Fibroblast of mammary gland (primary cell): Measurements from ENCODE around the gene PRSS57.

Source experiments
- DNase-seq: peaks from one replicate; pipeline ENCODE4 v3.0.0-alpha.2; 2010; ENCODE audit warnings: low read depth
- H3K4me3 ChIP-seq: 2 replicates; pipeline ENCODE4 v1.5.1; 2011; ENCODE audit warnings: low read depth, mild to moderate bottlenecking, low read length, moderate library complexity; ENCODE audit not compliant: control insufficient read depth
- TF ChIP-seq, protein P1 (sequence below): conservative IDR thresholded peaks from 2 replicates; pipeline ENCODE4 v1.5.1; 2011; ENCODE audit warnings: low read depth, low read length, inconsistent platforms; ENCODE audit not compliant: control insufficient read depth, insufficient read depth

The PRSS57 gene

DNA sequence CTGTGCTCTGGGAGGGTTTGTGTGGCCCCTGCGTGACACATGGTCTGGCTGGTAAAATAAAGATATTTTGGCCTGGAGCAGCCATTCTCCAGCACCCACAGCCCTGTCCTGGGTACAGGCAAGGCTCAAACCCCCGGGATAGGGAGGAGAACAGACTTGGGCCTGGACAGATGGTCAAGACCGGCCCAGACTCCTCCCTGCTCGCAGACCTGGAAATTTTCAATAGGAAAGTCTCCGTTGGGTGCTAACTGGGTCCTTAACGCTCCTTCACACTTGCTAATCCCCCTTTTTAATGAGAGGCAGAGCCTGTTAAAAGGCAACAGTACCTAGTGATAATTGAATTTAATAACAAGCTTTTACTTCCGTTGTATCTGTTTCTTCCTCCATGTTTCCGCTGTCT lies 16.0 kb upstream of the PRSS57 start:
- H3K4me3 ChIP-seq, result no peak overlapping the region
- TF ChIP-seq, protein P1, sequence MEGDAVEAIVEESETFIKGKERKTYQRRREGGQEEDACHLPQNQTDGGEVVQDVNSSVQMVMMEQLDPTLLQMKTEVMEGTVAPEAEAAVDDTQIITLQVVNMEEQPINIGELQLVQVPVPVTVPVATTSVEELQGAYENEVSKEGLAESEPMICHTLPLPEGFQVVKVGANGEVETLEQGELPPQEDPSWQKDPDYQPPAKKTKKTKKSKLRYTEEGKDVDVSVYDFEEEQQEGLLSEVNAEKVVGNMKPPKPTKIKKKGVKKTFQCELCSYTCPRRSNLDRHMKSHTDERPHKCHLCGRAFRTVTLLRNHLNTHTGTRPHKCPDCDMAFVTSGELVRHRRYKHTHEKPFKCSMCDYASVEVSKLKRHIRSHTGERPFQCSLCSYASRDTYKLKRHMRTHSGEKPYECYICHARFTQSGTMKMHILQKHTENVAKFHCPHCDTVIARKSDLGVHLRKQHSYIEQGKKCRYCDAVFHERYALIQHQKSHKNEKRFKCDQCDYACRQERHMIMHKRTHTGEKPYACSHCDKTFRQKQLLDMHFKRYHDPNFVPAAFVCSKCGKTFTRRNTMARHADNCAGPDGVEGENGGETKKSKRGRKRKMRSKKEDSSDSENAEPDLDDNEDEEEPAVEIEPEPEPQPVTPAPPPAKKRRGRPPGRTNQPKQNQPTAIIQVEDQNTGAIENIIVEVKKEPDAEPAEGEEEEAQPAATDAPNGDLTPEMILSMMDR, result no peak
- DNase-seq, result no peak

DNA sequence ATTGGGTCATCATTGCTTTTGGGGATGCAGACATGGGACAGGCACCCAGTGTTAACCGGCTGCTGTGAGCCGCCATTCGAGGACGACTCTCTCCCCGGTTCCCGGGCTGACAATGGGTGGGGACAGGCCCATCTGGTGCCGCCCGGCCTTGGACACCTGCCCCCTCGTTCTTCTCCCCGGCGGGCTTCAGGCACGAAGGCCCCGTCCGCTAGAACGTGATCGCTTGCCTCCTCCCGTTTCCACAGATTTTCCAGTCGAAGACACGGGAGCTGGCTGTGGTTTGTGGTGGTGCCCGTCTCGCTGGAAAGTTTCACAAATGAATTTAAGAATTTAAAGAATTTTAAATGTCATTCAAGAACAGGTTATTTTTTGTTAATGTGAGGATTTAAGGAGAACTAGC lies 15.5 kb upstream of the PRSS57 start:
- TF ChIP-seq, protein P1, result no peak
- DNase-seq, result no peak
- no peak overlapping the region for H3K4me3 ChIP-seq

DNA sequence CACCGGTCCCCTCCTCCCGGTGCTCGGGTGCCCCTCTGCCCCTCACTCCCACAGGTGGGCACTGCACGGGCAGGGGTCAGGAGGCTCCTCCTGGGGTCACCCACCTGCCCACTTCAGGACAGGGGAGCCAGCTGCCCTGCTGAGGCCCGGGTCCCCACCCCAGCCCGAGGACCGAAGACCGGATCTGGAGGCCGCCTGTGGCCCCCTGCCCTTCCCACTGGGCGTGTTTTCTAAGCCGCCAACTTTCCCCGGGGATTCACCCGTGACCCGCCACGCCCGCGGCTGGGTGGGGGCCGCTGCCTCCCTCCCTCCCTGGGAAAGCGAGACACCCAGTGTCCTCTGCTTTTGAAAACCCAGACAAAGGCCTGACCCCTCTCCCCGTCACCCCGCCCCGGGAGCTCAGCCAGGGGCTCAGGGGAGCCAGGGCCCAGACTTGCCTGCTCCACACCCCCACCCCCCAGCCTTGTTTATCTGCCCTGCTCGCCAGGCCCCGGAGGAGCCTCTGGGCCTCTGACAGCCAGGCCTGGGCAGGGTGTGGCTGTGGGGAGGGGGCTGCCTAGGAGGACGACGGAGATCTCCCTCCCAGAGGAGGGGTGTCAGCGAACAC lies 14.8 kb upstream of the PRSS57 start:
- TF ChIP-seq, protein P1, result no peak
- no peak for DNase-seq
- H3K4me3 ChIP-seq, result no peak overlapping the region

DNA sequence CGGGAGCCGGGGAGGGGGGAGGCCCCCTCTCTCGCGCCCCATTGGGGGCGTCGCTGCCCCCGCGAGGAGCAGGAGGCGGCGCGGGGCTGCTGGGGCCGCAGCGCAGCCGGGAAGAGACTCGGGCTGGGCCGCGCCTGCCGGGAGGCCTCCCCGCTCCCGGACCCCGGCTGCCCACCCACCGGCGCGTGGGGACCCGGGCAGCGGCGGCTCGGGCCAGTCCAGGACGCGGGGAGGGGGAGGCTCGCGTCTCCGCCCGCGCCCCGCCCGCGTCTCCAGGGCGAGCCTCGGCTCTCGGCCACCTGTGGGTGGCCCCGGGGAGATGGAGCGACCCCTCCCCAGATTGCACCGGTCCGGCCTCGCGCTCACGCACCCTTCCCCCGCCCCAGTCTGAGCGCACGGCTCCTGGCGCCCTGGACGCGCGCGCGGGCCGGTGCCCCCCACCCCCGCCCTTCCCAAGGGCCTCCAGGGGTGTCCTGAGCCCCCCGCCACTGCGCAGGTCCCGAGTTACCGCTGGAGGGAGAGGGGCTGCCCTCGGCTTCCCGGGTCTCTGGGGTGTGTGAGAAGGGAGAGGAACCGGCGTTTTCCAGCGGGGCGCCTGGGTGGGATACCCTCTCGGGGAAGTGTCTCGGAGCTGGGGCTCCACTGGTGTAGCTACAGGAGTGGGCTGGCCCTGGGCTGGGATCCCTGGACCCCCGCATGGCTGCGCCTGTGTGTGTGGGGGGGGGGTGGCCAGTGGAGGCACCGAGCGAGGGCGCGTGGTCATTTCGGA lies 14.1 kb upstream of the PRSS57 start:
- no peak overlapping the region for H3K4me3 ChIP-seq
- DNase-seq, result no peak
- TF ChIP-seq, protein P1, result no peak

DNA sequence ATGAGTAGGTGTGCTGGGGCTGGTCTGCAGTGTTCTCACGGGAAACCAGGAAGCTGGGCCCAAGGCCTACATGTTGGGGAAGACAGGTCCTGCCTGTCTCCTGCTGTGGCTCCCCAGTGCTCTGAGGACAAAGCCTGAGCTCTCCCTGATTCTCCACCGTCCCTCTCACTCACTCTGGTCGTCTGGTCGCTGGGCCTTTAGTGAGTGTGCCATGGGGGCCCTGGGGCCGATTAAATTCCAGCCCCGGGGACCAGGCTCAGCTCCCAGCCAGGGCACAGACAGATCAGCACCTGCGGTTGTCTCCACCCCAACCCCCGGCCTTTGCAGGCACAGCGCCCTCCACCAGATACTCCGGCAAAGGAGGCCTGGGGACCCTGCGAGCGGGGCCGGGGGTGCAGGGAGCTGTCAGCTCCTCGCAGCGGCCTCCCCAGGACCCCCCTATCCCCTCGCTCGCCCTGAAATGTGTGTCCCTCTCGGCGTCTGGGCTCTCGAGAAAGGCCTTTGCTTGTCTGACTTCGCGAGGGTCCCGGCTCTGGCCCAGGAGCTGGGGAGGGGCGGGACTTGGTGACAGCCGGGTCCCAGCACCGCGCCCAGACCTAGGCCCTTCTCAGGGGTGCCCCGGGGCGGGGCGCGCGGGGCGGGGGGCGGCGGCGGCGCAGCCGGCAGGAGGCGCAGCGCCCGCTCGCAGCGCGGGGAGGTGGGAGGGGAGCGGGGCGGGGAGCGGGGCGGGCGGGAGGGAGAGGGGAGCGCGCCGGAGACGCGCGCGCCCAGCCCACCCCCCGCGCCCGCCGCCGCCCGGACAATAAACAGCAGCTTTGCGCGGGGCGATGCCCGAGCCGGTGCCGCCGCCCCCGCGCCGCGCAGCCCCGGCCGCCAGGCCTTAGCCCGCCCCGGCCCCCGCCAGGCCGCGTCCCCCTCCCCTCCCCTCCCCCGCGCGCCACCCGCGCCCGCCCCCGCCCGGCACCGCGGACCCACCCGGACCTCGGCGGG lies 13.2 kb upstream of the PRSS57 start, which contains the start of gene PALM:
Gene PALM (plus strand): TSS at position 782 of the 990 bp plus-strand sequence. CDS start 212 bp downstream, outside the sequence.
- no peak within 1 kb of the TSS for H3K4me3 ChIP-seq
- TF ChIP-seq, protein P1, result no peak
- DNase-seq, result no peak

DNA sequence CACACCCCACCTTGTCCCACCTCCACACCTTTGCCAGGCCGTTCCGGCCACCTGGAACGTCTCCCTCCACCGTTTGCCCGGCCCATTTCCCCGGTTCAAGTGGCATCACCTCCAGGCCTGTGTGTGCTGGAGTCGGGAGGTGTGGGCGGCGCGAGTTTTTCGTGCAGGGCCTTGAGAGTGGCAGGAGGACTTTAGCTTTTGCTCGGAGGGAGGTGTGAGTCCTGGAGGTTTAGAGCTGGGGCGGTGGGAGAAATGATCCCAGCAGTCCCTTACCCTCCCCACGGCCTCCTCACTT lies 9.1 kb upstream of the PRSS57 start:
- no peak for DNase-seq
- H3K4me3 ChIP-seq, result no peak overlapping the region
- TF ChIP-seq, protein P1, result no peak
